Subcutaneous adipose tissue (tissue), 4 donors: Measurements from ENCODE around the gene TWIST2. TPM values are rescaled to one million over a fixed set of nuclear protein-coding genes. Genes with fewer than 3 reads are reported as not detected.

Experiments used
- CTCF ChIP-seq: fragments of 450-650 bp; IDR thresholded peaks from one replicate; pipeline ENCODE4 v1.5.1; 2016; ENCODE audit warnings: low read depth, mild to moderate bottlenecking, control low read depth, antibody characterized with exemption, moderate library complexity
- total RNA-seq, 4 donors: library from RNA; depleted of rRNA; stranded (reverse); fragments of >200 nt; gene quantifications; one replicate each; pipeline ENCODE4 v1.1.0, GENCODE V29; 2016

The TWIST2 gene
- total RNA-seq, 4 donors from 2014 or later = 90.8 to 282 (median 125) TPM

DNA sequence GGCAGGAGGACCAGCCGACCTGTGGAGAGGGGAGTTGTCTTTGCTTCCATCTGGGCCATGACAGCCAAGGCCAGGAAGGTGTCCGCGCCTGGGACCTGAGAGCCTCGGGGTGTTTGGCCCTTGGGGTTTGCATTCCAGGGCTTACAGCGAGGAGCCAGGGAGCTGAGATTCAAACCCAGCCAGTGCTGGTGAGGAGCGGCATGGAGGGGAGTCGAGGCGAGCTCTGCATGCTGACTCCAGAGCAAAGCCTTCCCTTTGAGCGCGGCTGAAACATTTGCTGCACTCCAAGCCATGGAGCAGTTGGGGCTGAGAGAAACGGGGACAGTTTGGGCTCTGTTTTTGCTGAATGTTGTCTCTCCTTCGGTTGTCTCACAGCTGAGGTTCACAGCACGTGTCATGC, 77.4 kb downstream of the TWIST2 start:
- TF ChIP-seq CTCF = no peak

- TF ChIP-seq CTCF = no peak
These were observed 78.1 kb downstream of the TWIST2 start for GRCh38 chr2:238925816-238926521.

- TF ChIP-seq CTCF = no peak
These were observed 79.1 kb downstream of the TWIST2 start for GRCh38 chr2:238926761-238927611.

DNA sequence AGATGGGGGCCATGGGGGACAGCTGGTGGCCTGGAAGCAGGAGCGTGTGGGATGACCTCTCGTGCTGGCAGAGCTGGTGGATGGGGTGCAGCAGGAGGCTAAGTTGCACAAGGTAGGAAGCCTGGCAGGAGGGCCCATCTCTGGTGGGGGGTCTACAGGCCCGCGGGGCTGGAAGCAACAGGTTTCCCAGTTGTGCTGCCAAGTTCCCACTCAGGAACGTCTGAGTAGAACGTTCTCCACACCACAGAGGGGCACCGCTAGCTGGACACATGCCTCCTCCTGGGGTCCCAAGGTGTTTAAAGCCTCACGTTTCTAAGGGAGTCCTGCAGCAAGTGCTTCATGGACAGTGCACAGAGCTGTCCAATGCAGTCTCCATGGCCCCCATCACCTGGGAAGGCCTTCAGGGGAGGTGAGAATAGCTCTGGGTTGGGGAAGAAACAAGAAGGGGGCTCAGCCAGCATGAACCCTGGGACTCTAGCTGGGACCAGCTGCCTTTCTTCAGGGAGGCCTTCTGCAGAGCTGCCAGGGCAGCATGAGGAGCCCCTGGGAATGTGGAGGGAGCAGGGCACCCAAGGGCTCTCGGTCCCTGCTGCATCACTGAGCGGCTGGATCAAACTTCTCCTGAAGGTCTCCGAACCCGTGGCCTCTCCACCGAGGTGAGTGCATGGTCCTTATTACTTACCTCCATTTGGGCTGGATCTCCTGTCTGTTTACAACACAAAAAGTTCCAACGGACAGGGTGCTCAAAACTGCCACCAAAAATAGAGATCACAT, 80.0 kb downstream of the TWIST2 start:
- TF ChIP-seq CTCF = no peak

DNA sequence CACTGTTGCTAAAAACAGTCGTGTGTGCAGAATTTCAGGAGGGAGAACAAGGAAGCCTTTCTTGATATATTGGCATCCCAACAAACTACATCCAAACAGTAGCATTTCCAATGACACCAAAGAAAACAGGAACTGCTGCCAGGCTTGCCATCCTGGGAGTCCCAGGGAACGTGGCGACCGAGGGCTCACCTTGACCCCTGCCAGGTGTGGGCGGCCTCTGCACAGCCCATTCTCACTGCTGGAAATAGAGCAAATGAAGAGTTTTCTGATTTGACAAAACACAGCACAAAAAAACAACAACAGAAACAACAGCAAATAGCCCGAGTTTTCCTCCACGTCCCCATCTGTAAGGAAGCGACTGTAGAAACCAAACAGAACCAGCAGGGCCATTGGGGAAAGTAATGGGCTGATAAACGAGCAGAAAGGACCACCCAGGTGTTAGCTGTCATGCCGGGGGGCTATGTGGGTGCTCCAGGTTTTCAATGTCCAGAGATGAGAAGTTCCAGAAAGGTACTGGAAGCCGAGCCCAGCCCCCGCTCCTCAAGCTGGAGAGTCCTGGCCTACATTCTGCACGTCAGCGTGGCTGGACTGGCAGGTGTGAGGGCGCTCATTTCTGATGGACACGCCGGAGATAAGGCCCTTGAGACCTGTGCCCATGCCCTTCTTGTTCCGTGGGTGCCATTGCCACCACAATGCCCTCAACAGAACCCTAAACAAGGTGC, 80.8 kb downstream of the TWIST2 start:
- no peak for TF ChIP-seq CTCF

DNA sequence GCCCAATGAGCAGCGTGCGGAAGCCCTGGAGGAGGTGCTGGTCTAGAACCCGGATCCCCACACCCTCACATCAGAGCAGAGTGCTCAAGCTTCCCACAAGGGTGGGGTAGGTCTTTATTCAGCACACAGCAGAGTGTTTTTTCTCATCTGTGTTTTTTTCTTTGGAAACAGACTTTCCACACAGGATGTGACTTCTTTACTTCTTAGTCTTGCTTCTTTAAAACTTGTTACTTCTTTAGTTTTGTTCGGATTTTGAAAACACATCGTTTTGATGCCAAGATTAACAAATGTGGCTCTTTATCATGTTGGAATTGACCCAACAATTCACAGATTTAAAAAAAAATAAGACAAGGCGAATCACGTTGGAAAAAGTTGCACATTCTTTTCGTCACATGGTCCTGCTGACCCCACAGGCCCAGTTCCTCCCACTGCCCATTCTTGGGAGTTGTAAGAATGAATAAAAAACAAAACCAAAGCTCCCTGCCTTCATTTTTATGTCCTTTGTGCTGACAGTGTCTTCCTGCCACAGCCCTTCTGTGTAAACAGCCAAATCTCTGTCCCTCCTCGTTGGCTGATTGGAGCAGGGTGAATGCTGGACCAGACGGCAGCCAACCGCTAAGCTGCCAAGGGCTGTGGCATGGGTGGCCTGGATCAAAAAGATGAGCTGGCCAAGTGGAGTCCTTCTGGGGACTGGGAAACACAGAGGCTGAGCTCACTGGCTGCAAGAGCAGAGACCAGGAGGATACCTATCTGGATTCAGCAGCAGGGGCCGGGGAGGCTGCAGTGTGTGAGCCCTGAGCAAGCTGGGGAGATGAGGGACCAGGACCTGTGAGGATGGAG, 81.6 kb downstream of the TWIST2 start:
- no peak for TF ChIP-seq CTCF
